ENCODE data around the gene STK11IP. TPM values are rescaled to one million over a fixed set of nuclear protein-coding genes. Genes with fewer than 3 reads are reported as not detected.

Gene STK11IP
- total RNA-seq, 2 donors from 2014 or later = 35.8 to 40.6 TPM

- no peaks in the 10 kb centered on the region for H3K4me1 Mint-ChIP-seq
- DNase-seq (no peak), ATAC-seq (no peak)
- H3K4me3 Mint-ChIP-seq = peak overlapping the region; percentile 65
- no peak overlapping the region for H3K27ac Mint-ChIP-seq
- H3K27me3 Mint-ChIP-seq = peaks cover 64% of the 10 kb centered on the region
- no peaks in the 10 kb centered on the region for H3K9me3 ChIP-seq (ENCODE audit: control insufficient read depth, low read length, poor library complexity, severe bottlenecking)
- peaks cover 3% of the 10 kb centered on the region for H3K36me3 Mint-ChIP-seq (ENCODE audit: low read depth)
Measured at GRCh38 chr2:219569635-219570034, 28.0 kb upstream of the STK11IP start.

DNA sequence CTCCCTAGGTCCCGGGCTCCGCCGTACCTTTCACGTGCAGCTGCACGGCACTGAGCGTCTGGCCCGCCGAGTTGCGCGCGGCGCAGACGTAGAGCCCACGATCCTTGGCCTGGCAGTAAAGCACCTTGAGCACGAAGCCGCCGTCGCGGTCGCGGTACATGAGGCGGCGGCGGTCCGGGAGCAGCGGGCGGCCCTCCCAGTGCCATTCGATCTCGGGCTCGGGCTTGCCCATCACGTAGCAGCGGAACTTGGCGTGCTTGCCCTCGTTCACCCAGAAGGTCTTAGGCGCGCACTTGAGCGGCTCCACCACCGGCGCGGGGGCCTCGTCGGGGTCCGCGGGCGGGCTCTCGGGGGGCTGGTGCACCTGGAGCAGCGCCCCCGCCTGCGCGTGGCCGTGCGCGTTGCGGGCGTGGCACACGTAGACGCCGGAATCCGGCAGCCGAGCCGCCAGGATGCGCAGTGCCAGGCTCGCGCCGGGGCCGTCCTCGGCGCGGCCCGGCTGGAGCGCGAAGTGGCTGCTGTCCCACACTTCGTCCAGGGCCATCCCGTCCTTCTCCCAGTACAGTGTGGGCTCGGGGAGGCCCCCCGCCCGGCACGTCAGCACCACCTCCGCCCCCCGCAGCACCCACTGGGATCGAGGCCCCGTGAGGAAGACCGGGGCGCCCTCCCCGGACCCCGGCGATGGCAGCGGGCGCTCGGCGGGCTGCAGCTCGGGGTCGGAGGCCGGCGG lies 27.3 kb upstream of the STK11IP start:
- Mint-ChIP-seq H3K36me3 (ENCODE audit: low read depth) (peaks cover 5% of the 10 kb centered on the region), H3K4me3 (peak overlapping the region; percentile 65), H3K27ac (no peak overlapping the region), H3K4me1 (no peaks in the 10 kb centered on the region), H3K27me3 (peaks cover 69% of the 10 kb centered on the region)
- no peaks in the 10 kb centered on the region for H3K9me3 ChIP-seq (ENCODE audit: control insufficient read depth, low read length, poor library complexity, severe bottlenecking)
- ATAC-seq (peak; percentile 32), DNase-seq (no peak)

DNA sequence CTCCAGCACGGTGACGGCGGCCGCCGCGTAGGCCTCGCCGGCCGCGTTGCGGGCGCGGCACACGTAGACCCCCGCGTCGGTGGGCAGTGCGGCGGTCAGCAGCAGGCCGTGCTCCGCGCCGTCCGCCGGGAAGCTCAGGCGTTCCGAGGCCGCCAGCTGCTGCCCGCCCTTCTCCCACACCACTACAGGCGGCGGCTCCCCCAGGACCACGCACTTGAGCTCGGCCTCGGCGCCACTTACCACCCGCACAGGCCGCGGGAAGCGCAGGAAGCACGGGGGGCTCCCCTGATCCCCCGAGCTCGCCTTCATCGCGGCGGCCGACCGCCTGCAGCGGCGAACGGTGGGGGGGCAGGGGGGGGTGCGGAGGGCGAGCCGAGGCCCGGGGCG lies 26.7 kb upstream of the STK11IP start:
- no peak for DNase-seq
- H3K9me3 ChIP-seq (ENCODE audit: control insufficient read depth, low read length, poor library complexity, severe bottlenecking) = no peaks in the 10 kb centered on the region
- peak; percentile 45 for ATAC-seq
- Mint-ChIP-seq H3K36me3 (ENCODE audit: low read depth) (peaks cover 7% of the 10 kb centered on the region), H3K27ac (no peak overlapping the region), H3K4me3 (no peak overlapping the region), H3K27me3 (peaks cover 72% of the 10 kb centered on the region), H3K4me1 (no peaks in the 10 kb centered on the region)

DNA sequence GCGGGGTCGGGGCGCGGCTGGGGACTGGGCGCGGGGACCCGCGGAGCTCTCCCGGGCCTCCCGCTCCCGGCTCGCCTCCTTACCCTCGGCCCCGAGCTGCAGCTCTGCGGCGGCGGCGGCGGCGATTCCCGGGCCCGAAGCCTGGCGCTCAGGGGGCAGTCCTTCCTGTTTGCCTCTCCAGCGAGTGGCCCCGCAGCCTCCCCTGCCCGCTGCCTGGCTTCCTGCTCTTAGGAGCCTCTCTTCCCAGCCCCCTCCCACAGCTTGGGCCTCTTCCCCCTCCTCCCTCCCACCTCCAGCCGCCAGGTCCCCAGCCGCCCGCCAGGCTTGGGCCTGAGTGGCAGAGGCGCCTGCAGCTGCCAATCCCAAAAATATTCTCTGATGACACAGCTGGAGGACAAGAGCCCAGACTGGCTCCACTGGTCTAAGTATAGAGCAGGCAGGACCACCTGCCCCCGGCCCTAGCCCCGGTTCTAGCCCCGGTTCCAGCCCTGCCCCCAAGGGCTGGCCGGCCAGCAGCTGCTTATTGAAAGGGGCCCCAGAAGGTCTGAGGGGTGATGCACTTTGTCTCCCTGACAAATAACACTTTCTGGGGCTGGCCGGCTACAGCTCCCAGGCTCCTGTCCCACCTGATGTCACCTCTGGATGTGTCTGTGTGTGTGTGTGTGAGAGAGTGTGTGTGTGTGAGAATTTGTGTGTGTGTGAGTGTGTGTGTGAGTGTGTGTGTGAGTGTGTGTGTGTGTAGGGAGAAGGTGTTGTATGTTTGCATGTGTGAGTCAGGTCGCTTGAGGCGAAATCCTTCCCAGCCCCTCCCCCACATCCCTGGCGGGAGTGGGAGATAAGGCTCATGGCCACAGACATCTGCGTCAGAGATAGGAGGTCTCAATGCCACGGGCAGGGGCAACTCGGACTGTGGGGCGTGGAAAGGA lies 26.1 kb upstream of the STK11IP start, which contains the start of gene OBSL1:
TSS of gene OBSL1 (minus strand) at position 229 of the 926 bp plus-strand sequence. CDS start 307 bp downstream, outside the sequence.
- Mint-ChIP-seq H3K36me3 (ENCODE audit: low read depth) (peaks cover 7% of the 10 kb centered on the region), H3K27ac (no peak within 1 kb of the TSS), H3K4me3 (peak within 1 kb of the TSS; percentile 31), H3K27me3 (peaks cover 72% of the 10 kb centered on the region), H3K4me1 (no peaks in the 10 kb centered on the region)
- ATAC-seq (peak; percentile 23), DNase-seq (no peak)
- no peaks in the 10 kb centered on the region for H3K9me3 ChIP-seq (ENCODE audit: control insufficient read depth, low read length, poor library complexity, severe bottlenecking)

DNA sequence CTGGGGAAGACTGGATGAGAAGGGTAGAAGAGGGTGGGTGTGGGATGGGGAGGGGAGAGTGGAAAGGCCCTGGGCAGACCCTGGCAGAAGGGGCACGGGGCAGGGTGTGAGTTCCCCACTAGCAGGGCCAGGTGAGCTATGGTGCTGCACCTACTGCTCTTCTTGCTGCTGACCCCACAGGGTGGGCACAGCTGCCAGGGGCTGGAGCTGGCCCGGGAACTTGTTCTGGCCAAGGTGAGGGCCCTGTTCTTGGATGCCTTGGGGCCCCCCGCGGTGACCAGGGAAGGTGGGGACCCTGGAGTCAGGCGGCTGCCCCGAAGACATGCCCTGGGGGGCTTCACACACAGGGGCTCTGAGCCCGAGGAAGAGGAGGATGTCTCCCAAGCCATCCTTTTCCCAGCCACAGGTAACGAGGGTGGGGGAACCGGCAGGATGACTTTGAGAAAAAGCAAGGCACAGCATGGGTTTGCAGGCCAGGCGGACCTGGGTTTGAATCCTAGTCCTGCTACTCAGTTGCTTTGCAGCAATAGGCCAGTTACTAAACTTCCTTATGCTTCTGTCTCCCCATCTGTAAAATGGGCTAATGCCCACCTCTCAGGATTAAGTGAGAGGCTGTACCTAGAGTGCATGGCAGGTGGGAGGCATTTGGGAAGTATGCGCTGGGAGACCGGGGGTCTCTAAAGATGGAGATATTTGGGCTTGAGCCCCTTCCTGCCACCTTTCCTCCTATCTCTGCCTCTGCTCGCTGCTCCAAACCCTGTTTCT lies 25.2 kb upstream of the STK11IP start, which contains the start of gene INHA:
TSS of gene INHA (plus strand) at position 74 of the 765 bp plus-strand sequence. CDS start at position 139, 65 bp downstream.
- Mint-ChIP-seq H3K27ac (no peak within 1 kb of the TSS), H3K4me1 (no peaks in the 10 kb centered on the region), H3K27me3 (peaks cover 71% of the 10 kb centered on the region), H3K36me3 (ENCODE audit: low read depth) (peaks cover 7% of the 10 kb centered on the region), H3K4me3 (peak within 1 kb of the TSS; percentile 28)
- ATAC-seq (no peak), DNase-seq (no peak)
- no peaks in the 10 kb centered on the region for H3K9me3 ChIP-seq (ENCODE audit: control insufficient read depth, low read length, poor library complexity, severe bottlenecking)

- H3K9me3 ChIP-seq (ENCODE audit: control insufficient read depth, low read length, poor library complexity, severe bottlenecking) = no peaks in the 10 kb centered on the region
- Mint-ChIP-seq H3K27me3 (peaks cover 69% of the 10 kb centered on the region), H3K4me3 (peak overlapping the region; percentile 7), H3K36me3 (ENCODE audit: low read depth) (peaks cover 7% of the 10 kb centered on the region), H3K4me1 (no peaks in the 10 kb centered on the region), H3K27ac (no peak overlapping the region)
- no peak for ATAC-seq
- no peak for DNase-seq
Measured at GRCh38 chr2:219573166-219573565, 24.5 kb upstream of the STK11IP start.

DNA sequence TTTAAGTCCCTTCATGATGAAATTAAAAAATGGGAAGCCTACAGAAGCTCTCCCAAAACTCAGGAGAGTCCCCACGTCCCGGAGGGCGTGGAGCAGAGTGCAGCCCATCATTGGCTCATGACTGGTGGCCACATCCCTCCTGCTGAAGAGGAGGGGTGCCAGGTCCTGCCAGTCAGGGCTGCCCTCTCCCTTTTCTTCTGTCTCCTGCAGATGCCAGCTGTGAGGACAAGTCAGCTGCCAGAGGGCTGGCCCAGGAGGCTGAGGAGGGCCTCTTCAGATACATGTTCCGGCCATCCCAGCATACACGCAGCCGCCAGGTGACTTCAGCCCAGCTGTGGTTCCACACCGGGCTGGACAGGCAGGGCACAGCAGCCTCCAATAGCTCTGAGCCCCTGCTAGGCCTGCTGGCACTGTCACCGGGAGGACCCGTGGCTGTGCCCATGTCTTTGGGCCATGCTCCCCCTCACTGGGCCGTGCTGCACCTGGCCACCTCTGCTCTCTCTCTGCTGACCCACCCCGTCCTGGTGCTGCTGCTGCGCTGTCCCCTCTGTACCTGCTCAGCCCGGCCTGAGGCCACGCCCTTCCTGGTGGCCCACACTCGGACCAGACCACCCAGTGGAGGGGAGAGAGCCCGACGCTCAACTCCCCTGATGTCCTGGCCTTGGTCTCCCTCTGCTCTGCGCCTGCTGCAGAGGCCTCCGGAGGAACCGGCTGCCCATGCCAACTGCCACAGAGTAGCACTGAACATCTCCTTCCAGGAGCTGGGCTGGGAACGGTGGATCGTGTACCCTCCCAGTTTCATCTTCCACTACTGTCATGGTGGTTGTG lies 23.0 kb upstream of the STK11IP start:
- H3K27me3 Mint-ChIP-seq = peaks cover 68% of the 10 kb centered on the region
- no peak overlapping the region for H3K4me3 Mint-ChIP-seq
- no peak overlapping the region for H3K27ac Mint-ChIP-seq

GRCh38 chr2:219575566-219576504 lies 21.8 kb upstream of the STK11IP start:
- Mint-ChIP-seq H3K4me1 (peaks cover 2% of the 10 kb centered on the region), H3K27ac (no peak overlapping the region), H3K4me3 (no peak overlapping the region), H3K36me3 (ENCODE audit: low read depth) (peaks cover 4% of the 10 kb centered on the region), H3K27me3 (peaks cover 64% of the 10 kb centered on the region)
- no peak for DNase-seq
- ATAC-seq = no peak
- no peaks in the 10 kb centered on the region for H3K9me3 ChIP-seq (ENCODE audit: control insufficient read depth, low read length, poor library complexity, severe bottlenecking)

More for the DNA sequence above, 23.0 kb upstream of the STK11IP start:
- ATAC-seq = no peak
- Mint-ChIP-seq H3K4me1 (peaks cover 2% of the 10 kb centered on the region), H3K36me3 (ENCODE audit: low read depth) (peaks cover 4% of the 10 kb centered on the region)
- no peaks in the 10 kb centered on the region for H3K9me3 ChIP-seq (ENCODE audit: control insufficient read depth, low read length, poor library complexity, severe bottlenecking)
- DNase-seq = no peak

GRCh38 chr2:219576505-219577388 lies 20.9 kb upstream of the STK11IP start:
- Mint-ChIP-seq H3K36me3 (ENCODE audit: low read depth) (peaks cover 4% of the 10 kb centered on the region), H3K4me3 (no peak overlapping the region), H3K4me1 (peaks cover 2% of the 10 kb centered on the region), H3K27ac (no peak overlapping the region), H3K27me3 (peaks cover 61% of the 10 kb centered on the region)
- DNase-seq (no peak), ATAC-seq (no peak)
- H3K9me3 ChIP-seq (ENCODE audit: control insufficient read depth, low read length, poor library complexity, severe bottlenecking) = no peaks in the 10 kb centered on the region

DNA sequence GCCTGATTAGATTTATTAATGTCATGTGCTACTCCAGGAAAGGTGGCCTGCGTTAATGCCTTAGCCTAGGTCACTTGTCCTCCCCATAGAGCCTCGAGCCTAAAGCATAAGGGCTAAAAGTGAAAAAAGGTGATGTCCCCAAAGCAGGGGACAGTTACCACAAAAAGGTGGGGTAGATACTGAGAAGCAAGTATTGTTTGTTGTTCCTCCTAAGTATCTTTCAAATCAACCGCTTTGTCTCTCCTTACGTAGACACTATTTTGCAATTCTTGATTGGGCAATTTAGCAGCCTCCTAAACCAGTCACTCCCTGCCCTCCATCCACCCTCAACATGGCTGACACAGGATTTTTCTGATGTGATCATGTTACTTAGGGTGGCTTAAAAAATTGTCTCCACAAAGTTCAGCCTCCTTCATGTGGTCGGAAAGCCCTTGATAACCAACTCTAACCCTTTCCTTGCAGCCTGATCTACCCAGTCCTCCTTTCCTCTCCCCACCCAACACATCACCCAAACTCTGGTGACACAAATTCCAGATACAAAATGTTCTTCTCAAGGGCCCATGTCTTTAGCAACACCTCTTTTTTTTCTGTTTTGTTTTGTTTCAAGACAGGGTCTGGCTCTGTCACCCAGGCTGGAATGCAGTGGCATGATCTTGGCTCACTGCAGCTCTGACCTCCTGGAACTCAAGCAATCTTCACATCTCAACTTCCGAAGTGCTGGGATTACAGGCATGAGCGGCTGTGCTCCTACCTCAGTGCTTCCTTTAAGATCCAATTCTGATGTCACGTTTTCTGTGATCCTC lies 18.6 kb upstream of the STK11IP start:
- Mint-ChIP-seq H3K4me1 (peaks cover 2% of the 10 kb centered on the region), H3K27ac (no peak overlapping the region), H3K27me3 (peaks cover 41% of the 10 kb centered on the region), H3K36me3 (ENCODE audit: low read depth) (peaks cover 4% of the 10 kb centered on the region), H3K4me3 (no peak overlapping the region)
- DNase-seq (no peak), ATAC-seq (no peak)
- H3K9me3 ChIP-seq (ENCODE audit: control insufficient read depth, low read length, poor library complexity, severe bottlenecking) = no peaks in the 10 kb centered on the region

Data from T-helper 17 cell (primary cell).